Hematopoietic multipotent progenitor cell treated with erythropoietin and hydrocortisone succinate and interleukin-3 and kit ligand, for 17 days (in vitro differentiated cells): ENCODE results near the gene OR6C4.
"Not testable (repeated sequence)": the region's sequence is repeated elsewhere in the genome, so short reads cannot be mapped to it uniquely, and the experiment has no call there.

Experiments used
- DNase-seq: peaks from one replicate; pipeline ENCODE4 v3.0.0-alpha.2; 2015; ENCODE audit warnings: low spot score

OR6C4 gene

GRCh38 chr12:55549302-55549701 lies at the start of gene OR6C4:
TSS of gene OR6C4 (plus strand) at chr12:55549602. CDS start at chr12:55551227, 1,625 bp downstream.
- DNase-seq = no peak

DNA sequence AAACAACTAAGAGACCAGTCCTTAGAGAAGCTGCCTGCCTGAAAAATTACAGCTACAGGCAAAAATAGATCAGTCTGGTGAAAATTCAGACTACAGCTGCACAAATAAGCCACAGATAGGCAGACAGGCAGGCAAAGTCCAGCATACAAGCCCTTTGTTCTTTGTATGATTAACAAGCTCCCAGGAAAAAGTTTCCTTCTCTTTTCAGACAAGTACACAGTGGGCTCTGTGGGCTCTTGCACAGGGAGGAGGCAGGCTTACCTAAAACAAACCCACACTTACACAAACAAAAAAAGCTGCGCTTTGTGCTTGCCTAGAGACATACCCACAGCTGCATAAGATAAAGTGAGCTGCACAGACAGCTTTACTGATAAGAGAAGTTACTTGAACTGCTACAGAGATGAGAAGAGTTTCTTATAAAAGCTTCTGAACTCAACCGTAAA lies 49.6 kb upstream of the OR6C4 start:
- DNase-seq = no peak

DNA sequence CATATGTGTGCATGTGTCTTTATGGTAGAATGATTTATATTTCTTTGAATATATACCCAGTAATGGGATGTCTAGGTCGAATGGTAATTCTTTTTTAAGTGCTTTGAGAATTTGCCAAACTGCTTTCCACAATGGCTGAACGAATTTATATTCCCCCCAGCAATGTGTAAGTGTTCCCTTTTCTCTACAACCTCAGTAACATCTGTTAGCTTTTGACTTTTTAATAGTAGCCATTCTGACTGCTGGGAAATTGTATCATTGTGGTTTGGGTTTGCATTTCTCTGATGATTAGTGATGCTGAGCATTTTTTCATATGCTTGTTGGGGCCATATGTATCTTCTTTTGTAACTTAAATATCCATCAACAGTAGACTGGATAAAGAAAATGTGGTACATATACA lies 47.8 kb upstream of the OR6C4 start:
- no peak for DNase-seq

GRCh38 chr12:55515696-55516095 lies 33.7 kb upstream of the OR6C4 start:
- no peak for DNase-seq

DNA sequence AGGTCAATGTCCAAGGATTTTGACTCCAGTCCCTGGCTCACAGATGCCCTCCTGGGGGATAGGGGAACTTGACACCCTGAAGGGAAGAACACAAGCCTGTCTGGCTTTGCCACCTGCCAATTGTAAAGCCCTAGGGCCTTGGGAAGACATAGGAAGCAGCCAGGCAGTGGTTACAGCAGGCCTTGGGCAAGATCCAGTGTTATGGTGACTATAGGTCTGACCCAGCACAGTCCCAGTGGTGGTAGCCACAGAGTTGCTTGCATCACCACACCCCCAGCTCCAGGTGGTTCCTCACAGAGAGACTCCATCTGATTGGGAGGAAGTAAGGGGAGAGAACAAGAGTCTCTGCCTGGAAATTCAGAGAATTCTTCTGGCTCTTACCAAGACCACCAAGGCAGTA lies 33.0 kb upstream of the OR6C4 start:
- no peak for DNase-seq

DNA sequence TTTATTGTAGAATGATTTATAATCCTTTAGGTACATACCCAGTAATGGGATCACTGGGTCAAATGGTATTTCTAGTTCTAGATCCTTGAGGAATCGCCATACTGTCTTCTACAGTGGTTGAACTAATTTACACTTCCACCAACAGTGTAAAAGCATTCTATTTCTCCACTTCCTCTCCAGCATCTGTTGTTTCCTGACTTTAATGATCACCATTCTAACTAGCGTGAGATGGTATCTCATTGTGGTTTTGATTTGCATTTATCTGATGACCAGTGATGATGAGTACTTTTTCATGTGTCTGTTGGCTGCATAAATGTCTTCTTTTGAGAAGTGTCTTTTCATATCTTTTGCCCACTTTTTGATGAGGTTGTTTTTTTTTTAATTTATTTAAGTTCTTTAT lies 1.2 kb upstream of the OR6C4 start:
- DNase-seq = not testable (repeated sequence)

DNA sequence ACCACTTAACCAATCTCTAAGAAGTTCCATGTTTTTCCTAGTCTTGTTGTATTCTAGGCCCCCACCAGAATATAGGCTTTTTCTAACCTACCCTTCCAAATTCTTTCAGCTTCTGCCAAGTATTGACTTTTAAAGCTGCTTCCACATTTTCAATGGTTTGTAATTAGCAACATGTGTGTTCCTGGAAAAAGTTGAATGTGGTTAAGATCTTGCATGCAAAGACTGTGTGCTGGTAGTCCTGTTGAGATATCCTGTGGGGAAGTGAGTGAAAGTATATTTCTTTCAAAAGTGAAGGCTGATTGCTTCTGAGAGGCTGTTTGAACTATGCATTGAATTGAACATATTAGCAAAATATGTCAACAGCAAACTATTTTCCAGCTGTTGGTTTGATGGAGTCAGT lies 646 bp upstream of the OR6C4 start:
- no peak for DNase-seq

- DNase-seq = no peak
Measured at GRCh38 chr12:55554296-55554695, 4.9 kb downstream of the OR6C4 start.

GRCh38 chr12:55570060-55570459 lies 20.7 kb downstream of the OR6C4 start:
- not testable (repeated sequence) for DNase-seq

- DNase-seq = not testable (repeated sequence)
Measured at GRCh38 chr12:55570689-55571088, 21.3 kb downstream of the OR6C4 start.

- DNase-seq = no peak
Measured at GRCh38 chr12:55572168-55572567, 22.8 kb downstream of the OR6C4 start, which contains the start of gene OR2AP1. TSS of gene OR2AP1 (plus strand) at chr12:55572468. CDS start at chr12:55574415, 1,947 bp downstream.

DNA sequence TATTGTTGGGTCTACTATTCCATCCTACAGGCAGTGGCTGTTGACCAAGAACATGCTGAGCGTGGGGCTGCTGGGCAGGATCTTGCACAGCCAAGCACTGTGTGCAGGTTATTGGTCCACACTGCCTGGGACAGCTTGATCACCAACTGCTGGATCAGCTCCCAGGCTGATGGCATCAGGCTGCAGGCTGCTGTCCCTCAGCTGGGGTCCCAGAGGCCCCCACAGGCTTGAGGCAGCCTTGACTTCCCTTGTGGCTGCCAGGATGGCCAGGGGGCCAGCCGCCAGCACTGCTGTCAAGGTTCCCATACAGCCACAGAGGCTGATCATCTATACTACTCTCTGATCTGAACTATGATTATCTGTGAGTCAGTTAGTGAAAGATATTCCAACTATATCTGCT lies 32.7 kb downstream of the OR6C4 start:
- DNase-seq = no peak

- no peak for DNase-seq
Measured at GRCh38 chr12:55585817-55586216, 36.4 kb downstream of the OR6C4 start.

GRCh38 chr12:55590152-55590551 lies 40.8 kb downstream of the OR6C4 start:
- DNase-seq = not testable (repeated sequence)
